DND-41 (cell line): ENCODE data around the gene KRTAP22-1.

Experiments
- ATAC-seq: fragments of 200-7000 bp; cut with Tn5 transposase; 3 replicates; pipeline ENCODE4 v1.9.1; 2021; ENCODE audit warnings: low read depth; ENCODE audit not compliant: insufficient read depth
- DNase-seq: peaks from one replicate; pipeline ENCODE4 v3.0.0-alpha.2; 2020
- H2AFZ ChIP-seq: 2 replicates; pipeline ENCODE4 v1.6.0; 2012; ENCODE audit warnings: low read depth, low read length
- H3K27ac ChIP-seq: 2 replicates; pipeline ENCODE4 v1.5.1; 2012; ENCODE audit warnings: low read length, inconsistent platforms
- H3K27me3 ChIP-seq: fragments of 200-600 bp; sonication (generic); 2 replicates; pipeline ENCODE4 v1.6.0; 2012; ENCODE audit warnings: low read length, mild to moderate bottlenecking, inconsistent platforms; ENCODE audit not compliant: insufficient read depth, poor library complexity
- H3K36me3 ChIP-seq: 2 replicates; pipeline ENCODE4 v1.5.1; 2012; ENCODE audit warnings: low read length, inconsistent platforms; ENCODE audit not compliant: insufficient read depth
- H3K4me1 ChIP-seq: 2 replicates; pipeline ENCODE4 v1.5.1; 2012; ENCODE audit warnings: mild to moderate bottlenecking, low read length; ENCODE audit not compliant: insufficient read depth
- H3K4me2 ChIP-seq: 2 replicates; pipeline ENCODE4 v1.6.0; 2012; ENCODE audit warnings: mild to moderate bottlenecking, moderate library complexity, low read length, inconsistent platforms; ENCODE audit not compliant: insufficient read depth
- H3K4me3 ChIP-seq, 2 experiments: fragments of 200-600 bp in 1 of 2; shearing (Covaris generic) in 1 of 2; 2 replicates each; pipeline ENCODE4 v1.5.1; 2012 to 2016; ENCODE audit warnings: inconsistent platforms in 2 of 2, low read length in 2 of 2, mild to moderate bottlenecking in 2 of 2, low read depth in 1 of 2, moderate library complexity in 1 of 2
- H3K79me2 ChIP-seq: 2 replicates; pipeline ENCODE4 v1.6.0; 2012; ENCODE audit warnings: low read length, inconsistent platforms; ENCODE audit not compliant: insufficient read depth
- H3K9ac ChIP-seq: 2 replicates; pipeline ENCODE4 v1.6.0; 2012; ENCODE audit warnings: low read depth, mild to moderate bottlenecking, inconsistent platforms, low read length, moderate library complexity
- H3K9me3 ChIP-seq: 2 replicates; pipeline ENCODE4 v1.5.1; 2012; ENCODE audit warnings: low read length, moderate library complexity, mild to moderate bottlenecking, inconsistent platforms; ENCODE audit not compliant: insufficient read depth, severe bottlenecking
- H4K20me1 ChIP-seq: 2 replicates; pipeline ENCODE4 v1.6.0; 2012; ENCODE audit warnings: low read length; ENCODE audit not compliant: insufficient read depth
- EZH2 ChIP-seq: IDR thresholded peaks from 3 replicates; pipeline ENCODE4 v1.6.1; 2012; ENCODE audit warnings: borderline replicate concordance, low read depth, mild to moderate bottlenecking, moderate library complexity, low read length, inconsistent platforms; ENCODE audit not compliant: severe bottlenecking
- TF ChIP-seq, protein P1 (sequence below): IDR thresholded peaks from 2 replicates; pipeline ENCODE4 v1.5.1; 2012; ENCODE audit warnings: borderline replicate concordance, low read length, moderate library complexity, mild to moderate bottlenecking; ENCODE audit not compliant: poor library complexity, severe bottlenecking; ENCODE audit errors: extremely low read depth

The KRTAP22-1 gene

DNA sequence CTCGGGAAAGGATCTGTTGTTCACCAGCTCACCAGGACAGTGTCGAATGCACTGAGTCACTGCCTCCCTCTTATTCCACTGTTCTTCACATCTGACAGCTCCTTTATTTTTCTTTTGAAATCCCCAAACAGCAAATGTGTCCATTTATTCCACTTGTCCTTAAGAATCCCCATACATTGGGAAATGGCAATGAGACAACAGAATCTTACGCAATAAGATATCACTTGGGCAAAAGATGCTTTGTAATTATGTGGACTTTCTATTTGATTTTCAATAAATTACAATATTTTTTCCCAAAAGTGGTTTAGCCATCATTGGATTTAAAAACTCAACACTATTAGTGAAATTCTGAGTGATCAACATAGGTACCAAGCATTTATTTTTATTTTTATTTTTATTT, 37.8 kb downstream of the KRTAP22-1 start:
- no peak overlapping the region for H3K27ac ChIP-seq
- H3K4me2 ChIP-seq = no peak overlapping the region
- H3K4me1 ChIP-seq = no peaks in the 10 kb centered on the region

DNA sequence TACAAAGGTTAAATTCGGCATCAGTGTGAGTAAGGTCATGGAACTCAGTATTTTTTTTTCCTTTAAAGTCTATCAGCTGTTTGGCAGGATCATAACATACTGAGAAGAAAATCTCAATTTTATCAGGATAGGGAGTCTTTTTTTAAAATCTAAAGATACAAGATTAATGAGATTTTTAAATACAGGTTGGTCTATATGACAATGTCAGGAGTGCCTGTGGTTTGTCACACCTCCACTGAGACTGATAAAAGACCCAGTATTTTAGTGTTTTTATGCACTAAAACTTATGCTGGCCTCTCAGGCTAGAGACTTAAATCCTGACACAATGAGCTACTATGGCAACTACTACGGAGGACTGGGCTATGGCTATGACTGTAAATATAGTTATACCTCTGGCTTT, 41.7 kb downstream of the KRTAP22-1 start, which contains the start of gene KRTAP20-3:
KRTAP20-3 (plus strand) TSS at position 301 of the 400 bp plus-strand sequence.
- H3K9me3 ChIP-seq = no peaks in the 10 kb centered on the region
- H3K36me3 ChIP-seq = no peaks in the 10 kb centered on the region
- DNase-seq (no peak), ATAC-seq (no peak)
- no peak within 1 kb of the TSS for H3K27ac ChIP-seq
- H3K79me2 ChIP-seq = no peaks in the 10 kb centered on the region
- TF ChIP-seq EZH2 = no peak
- TF ChIP-seq, protein P1, sequence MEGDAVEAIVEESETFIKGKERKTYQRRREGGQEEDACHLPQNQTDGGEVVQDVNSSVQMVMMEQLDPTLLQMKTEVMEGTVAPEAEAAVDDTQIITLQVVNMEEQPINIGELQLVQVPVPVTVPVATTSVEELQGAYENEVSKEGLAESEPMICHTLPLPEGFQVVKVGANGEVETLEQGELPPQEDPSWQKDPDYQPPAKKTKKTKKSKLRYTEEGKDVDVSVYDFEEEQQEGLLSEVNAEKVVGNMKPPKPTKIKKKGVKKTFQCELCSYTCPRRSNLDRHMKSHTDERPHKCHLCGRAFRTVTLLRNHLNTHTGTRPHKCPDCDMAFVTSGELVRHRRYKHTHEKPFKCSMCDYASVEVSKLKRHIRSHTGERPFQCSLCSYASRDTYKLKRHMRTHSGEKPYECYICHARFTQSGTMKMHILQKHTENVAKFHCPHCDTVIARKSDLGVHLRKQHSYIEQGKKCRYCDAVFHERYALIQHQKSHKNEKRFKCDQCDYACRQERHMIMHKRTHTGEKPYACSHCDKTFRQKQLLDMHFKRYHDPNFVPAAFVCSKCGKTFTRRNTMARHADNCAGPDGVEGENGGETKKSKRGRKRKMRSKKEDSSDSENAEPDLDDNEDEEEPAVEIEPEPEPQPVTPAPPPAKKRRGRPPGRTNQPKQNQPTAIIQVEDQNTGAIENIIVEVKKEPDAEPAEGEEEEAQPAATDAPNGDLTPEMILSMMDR = no peak
- no peak within 1 kb of the TSS for H3K4me3 ChIP-seq
- H4K20me1 ChIP-seq = no peaks in the 10 kb centered on the region
- H2AFZ ChIP-seq = no peak within 1 kb of the TSS
- H3K4me1 ChIP-seq = no peaks in the 10 kb centered on the region
- H3K9ac ChIP-seq = no peak within 1 kb of the TSS
- H3K27me3 ChIP-seq = no peaks in the 10 kb centered on the region
- H3K4me2 ChIP-seq = no peak within 1 kb of the TSS

More for the DNA sequence above, 37.8 kb downstream of the KRTAP22-1 start:
- Histone ChIP-seq H3K4me3 (no peak overlapping the region), H3K27me3 (no peaks in the 10 kb centered on the region), H3K9me3 (no peaks in the 10 kb centered on the region), H3K9ac (no peak overlapping the region), H2AFZ (no peak overlapping the region), H4K20me1 (no peaks in the 10 kb centered on the region), H3K79me2 (no peaks in the 10 kb centered on the region), H3K36me3 (no peaks in the 10 kb centered on the region)
- no peak for TF ChIP-seq EZH2
- TF ChIP-seq, protein P1 = no peak
- DNase-seq (no peak), ATAC-seq (no peak)

DNA sequence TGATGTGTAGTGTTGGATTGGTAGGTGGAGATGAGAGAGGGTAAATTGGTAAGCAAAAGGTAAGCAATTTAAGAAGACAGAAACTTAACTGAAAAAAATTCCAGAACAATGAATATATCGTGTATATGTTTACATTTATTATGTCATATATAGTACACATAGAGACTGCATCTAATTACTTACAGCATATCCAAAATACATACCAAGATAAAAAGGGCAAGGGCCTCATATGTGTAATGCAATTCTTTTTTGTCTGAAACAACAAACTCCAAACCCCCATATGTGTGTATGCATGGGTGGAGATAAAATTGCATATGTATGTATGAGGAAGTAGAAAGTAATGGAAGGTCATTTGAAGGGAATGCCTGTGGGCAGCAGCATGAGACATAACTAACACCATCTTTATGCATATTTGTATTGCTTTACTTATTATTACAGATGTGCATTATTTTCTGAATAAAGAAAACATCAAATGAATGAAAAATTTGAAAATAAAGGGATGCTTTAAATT, 46.1 kb downstream of the KRTAP22-1 start:
- H4K20me1 ChIP-seq = no peaks in the 10 kb centered on the region
- H3K36me3 ChIP-seq = no peaks in the 10 kb centered on the region
- no peaks in the 10 kb centered on the region for H3K4me1 ChIP-seq
- no peak overlapping the region for H3K27ac ChIP-seq
- H3K9me3 ChIP-seq = no peaks in the 10 kb centered on the region
- H3K27me3 ChIP-seq = no peaks in the 10 kb centered on the region
- no peak overlapping the region for H3K9ac ChIP-seq
- TF ChIP-seq, protein P1 = no peak
- no peak for TF ChIP-seq EZH2
- H3K4me2 ChIP-seq = no peak overlapping the region
- no peak overlapping the region for H3K4me3 ChIP-seq
- DNase-seq (no peak), ATAC-seq (no peak)
- H3K79me2 ChIP-seq = no peaks in the 10 kb centered on the region
- H2AFZ ChIP-seq = no peak overlapping the region
